Smooth muscle cell (in vitro differentiated cells): Measurements from ENCODE around the gene PDE4B. TPM values are rescaled to one million over a fixed set of nuclear protein-coding genes. Genes with fewer than 3 reads are reported as not detected.

Source experiments
- DNase-seq: peaks from one replicate; lab custom pipeline; 2025; ENCODE audit not compliant: unreplicated experiment; lab: John Stamatoyannopoulos, UW
- H2AFZ ChIP-seq: fragments of 200-600 bp; sonication (generic); 2 replicates; pipeline ENCODE4 v1.6.0; 2016; ENCODE audit warnings: antibody characterized with exemption, low read depth, mild to moderate bottlenecking
- H3F3A ChIP-seq: fragments of 200-600 bp; sonication (generic); 2 replicates; pipeline ENCODE4 v1.6.0; 2017; ENCODE audit warnings: antibody characterized with exemption, low read depth
- H3K27ac ChIP-seq: fragments of 200-600 bp; sonication (generic); 2 replicates; pipeline ENCODE4 v1.5.1; 2016; ENCODE audit warnings: low read depth, mild to moderate bottlenecking
- H3K27me3 ChIP-seq: fragments of 200-600 bp; sonication (generic); 2 replicates; pipeline ENCODE4 v1.6.1; 2016; ENCODE audit warnings: low read depth, mild to moderate bottlenecking
- H3K36me3 ChIP-seq: fragments of 200-600 bp; sonication (generic); 2 replicates; pipeline ENCODE4 v1.5.1; 2016; ENCODE audit warnings: low read depth
- H3K4me1 ChIP-seq: fragments of 200-600 bp; sonication (generic); 2 replicates; pipeline ENCODE4 v1.5.1; 2016; ENCODE audit warnings: low read depth
- H3K4me2 ChIP-seq: fragments of 200-600 bp; sonication (generic); 2 replicates; pipeline ENCODE4 v1.6.0; 2016; ENCODE audit warnings: mild to moderate bottlenecking
- H3K4me3 ChIP-seq: fragments of 200-600 bp; sonication (generic); 2 replicates; pipeline ENCODE4 v1.5.1; 2016; ENCODE audit warnings: mild to moderate bottlenecking
- H3K79me2 ChIP-seq: fragments of 200-600 bp; sonication (generic); 2 replicates; pipeline ENCODE4 v1.6.0; 2016; ENCODE audit warnings: low read depth, mild to moderate bottlenecking
- H3K9ac ChIP-seq: fragments of 200-600 bp; sonication (generic); 2 replicates; pipeline ENCODE4 v1.6.0; 2016; ENCODE audit warnings: low read depth
- H3K9me3 ChIP-seq: fragments of 200-600 bp; sonication (generic); replicated peaks from 2 replicates; pipeline ENCODE4 v1.5.1; 2016; ENCODE audit warnings: low read depth
- H4K20me1 ChIP-seq: fragments of 200-600 bp; sonication (generic); 2 replicates; pipeline ENCODE4 v1.6.0; 2016; ENCODE audit warnings: low read depth
- WGBS: methylation state at CpG from one replicate; pipeline ENCODE4 v1.1.7; 2016; ENCODE audit warnings: low lambda C conversion rate; 5-methylcytosine and 5-hydroxymethylcytosine counted together
- polyA plus RNA-seq: library from polyadenylated mRNA; unstranded; fragments of >200 nt; fragmentation: Nextera tagmentation; extraction: Ambion mirVana; gene quantifications from 2 replicates; pipeline ENCODE4 v1.2.1, GENCODE V29; 2016
- total RNA-seq: library from RNA; depleted of rRNA; stranded (reverse); fragments of >200 nt; gene quantifications from 2 replicates; pipeline ENCODE4 v1.2.3, GENCODE V29; 2014
- TF ChIP-seq, protein P1 (sequence below): fragments of 200-600 bp; sonication (generic); IDR thresholded peaks from 2 replicates; pipeline ENCODE4 v1.5.1; 2017; ENCODE audit warnings: borderline replicate concordance, mild to moderate bottlenecking, antibody characterized with exemption; ENCODE audit not compliant: insufficient read depth, poor library complexity, severe bottlenecking

The PDE4B gene
- total and polyA plus RNA-seq, 2 experiments from 2014 or later: 18.5 to 24.8 TPM

- no peaks in the 10 kb centered on the region for H3K9me3 ChIP-seq
- H3K4me2 ChIP-seq: no peak overlapping the region
- no peak overlapping the region for H3K4me3 ChIP-seq
- H3K79me2 ChIP-seq: no peaks in the 10 kb centered on the region
- TF ChIP-seq, protein P1, sequence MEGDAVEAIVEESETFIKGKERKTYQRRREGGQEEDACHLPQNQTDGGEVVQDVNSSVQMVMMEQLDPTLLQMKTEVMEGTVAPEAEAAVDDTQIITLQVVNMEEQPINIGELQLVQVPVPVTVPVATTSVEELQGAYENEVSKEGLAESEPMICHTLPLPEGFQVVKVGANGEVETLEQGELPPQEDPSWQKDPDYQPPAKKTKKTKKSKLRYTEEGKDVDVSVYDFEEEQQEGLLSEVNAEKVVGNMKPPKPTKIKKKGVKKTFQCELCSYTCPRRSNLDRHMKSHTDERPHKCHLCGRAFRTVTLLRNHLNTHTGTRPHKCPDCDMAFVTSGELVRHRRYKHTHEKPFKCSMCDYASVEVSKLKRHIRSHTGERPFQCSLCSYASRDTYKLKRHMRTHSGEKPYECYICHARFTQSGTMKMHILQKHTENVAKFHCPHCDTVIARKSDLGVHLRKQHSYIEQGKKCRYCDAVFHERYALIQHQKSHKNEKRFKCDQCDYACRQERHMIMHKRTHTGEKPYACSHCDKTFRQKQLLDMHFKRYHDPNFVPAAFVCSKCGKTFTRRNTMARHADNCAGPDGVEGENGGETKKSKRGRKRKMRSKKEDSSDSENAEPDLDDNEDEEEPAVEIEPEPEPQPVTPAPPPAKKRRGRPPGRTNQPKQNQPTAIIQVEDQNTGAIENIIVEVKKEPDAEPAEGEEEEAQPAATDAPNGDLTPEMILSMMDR: no peak
- no peak overlapping the region for H3K27ac ChIP-seq
- no peaks in the 10 kb centered on the region for H4K20me1 ChIP-seq
- no peaks in the 10 kb centered on the region for H3K36me3 ChIP-seq
- DNase-seq: no peak
- no peaks in the 10 kb centered on the region for H3K4me1 ChIP-seq
- no peak overlapping the region for H2AFZ ChIP-seq
- H3F3A ChIP-seq: no peaks in the 10 kb centered on the region
- H3K27me3 ChIP-seq: no peaks in the 10 kb centered on the region
- H3K9ac ChIP-seq: no peak overlapping the region
- WGBS: 60% methylated on average over 2 of the region's 2 CpGs
Observed at GRCh38 chr1:66250478-66250877, 457.8 kb downstream of the PDE4B start.

- H3K4me1 ChIP-seq: no peaks in the 10 kb centered on the region
- TF ChIP-seq, protein P1: no peak
- no peak overlapping the region for H3K4me3 ChIP-seq
- H4K20me1 ChIP-seq: no peaks in the 10 kb centered on the region
- DNase-seq: no peak
- H3F3A ChIP-seq: no peaks in the 10 kb centered on the region
- H3K9ac ChIP-seq: no peak overlapping the region
- H3K36me3 ChIP-seq: no peaks in the 10 kb centered on the region
- H3K27me3 ChIP-seq: no peaks in the 10 kb centered on the region
- H3K9me3 ChIP-seq: no peaks in the 10 kb centered on the region
- H3K79me2 ChIP-seq: no peaks in the 10 kb centered on the region
- H3K4me2 ChIP-seq: no peak overlapping the region
- no peak overlapping the region for H2AFZ ChIP-seq
- 72% methylated on average over 1 of the region's 1 CpG for WGBS
- H3K27ac ChIP-seq: no peak overlapping the region
Observed at GRCh38 chr1:66251546-66251945, 458.9 kb downstream of the PDE4B start.

DNA sequence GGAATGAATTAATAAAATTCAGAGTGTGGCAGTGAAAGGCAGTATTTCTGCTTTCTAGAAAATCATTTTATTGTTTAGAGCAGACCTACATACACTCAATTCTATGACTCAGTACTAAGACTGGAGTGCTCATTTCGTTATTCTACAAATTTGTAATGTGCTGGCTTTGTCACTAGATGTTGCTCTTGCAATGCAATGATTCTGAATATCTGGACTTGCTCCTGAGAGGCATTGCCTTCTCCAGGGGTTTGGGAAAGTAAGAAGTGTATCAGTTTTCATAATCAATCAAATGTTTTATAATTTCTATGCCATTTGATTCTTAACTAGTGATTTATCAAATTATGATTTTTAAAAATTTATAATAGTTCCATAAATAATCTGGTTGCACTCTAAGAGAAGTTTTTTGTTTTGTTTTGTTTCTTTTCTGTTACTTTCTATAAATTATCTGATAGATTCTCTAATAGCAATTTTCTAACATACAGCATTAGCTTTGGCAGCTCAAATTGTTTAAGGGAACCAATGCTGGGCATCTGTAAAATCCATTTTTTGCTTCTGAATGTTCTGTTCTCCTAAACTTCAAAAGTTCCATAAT, 460.7 kb downstream of the PDE4B start:
- Histone ChIP-seq H3K79me2 (no peaks in the 10 kb centered on the region), H3K4me1 (peaks cover 15% of the 10 kb centered on the region), H3K9me3 (no peaks in the 10 kb centered on the region), H3K27ac (no peak overlapping the region), H4K20me1 (no peaks in the 10 kb centered on the region), H3K36me3 (no peaks in the 10 kb centered on the region), H3K9ac (no peak overlapping the region), H3K4me2 (peak overlapping the region; percentile 8), H2AFZ (peak overlapping the region; percentile 37), H3F3A (peaks cover 16% of the 10 kb centered on the region), H3K4me3 (no peak overlapping the region), H3K27me3 (no peaks in the 10 kb centered on the region)
- DNase-seq: no peak
- TF ChIP-seq, protein P1: peak; percentile 81
- WGBS: 0% methylated on average over 1 of the region's 1 CpG

DNA sequence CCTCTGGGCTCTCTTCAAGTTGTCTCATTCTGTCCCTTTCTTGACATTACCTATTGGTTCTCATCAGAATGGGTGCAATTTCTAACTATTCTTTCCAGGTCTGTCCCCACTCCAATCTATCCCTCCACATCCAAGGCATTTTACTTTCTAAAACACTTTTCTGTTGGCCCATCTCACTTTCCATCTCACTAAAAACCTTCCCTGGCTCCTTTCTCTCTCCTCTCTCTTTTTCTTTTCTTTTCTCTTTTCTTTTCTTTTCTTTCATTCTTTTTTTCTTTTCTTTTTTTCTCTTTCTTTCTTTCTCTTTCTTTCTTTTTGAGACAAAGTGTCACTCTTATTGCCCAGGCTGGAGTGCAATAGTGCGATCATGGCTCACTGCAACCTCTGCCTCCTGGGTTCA, 462.1 kb downstream of the PDE4B start:
- H3K36me3 ChIP-seq: no peaks in the 10 kb centered on the region
- 100% methylated on average over 1 of the region's 1 CpG for WGBS
- peaks cover 22% of the 10 kb centered on the region for H3K4me1 ChIP-seq
- H3F3A ChIP-seq: peaks cover 20% of the 10 kb centered on the region
- H3K4me3 ChIP-seq: no peak overlapping the region
- TF ChIP-seq, protein P1: no peak
- H3K9ac ChIP-seq: no peak overlapping the region
- H3K27ac ChIP-seq: no peak overlapping the region
- DNase-seq: no peak
- H3K4me2 ChIP-seq: no peak overlapping the region
- H4K20me1 ChIP-seq: no peaks in the 10 kb centered on the region
- no peak overlapping the region for H2AFZ ChIP-seq
- H3K79me2 ChIP-seq: no peaks in the 10 kb centered on the region
- H3K27me3 ChIP-seq: no peaks in the 10 kb centered on the region
- H3K9me3 ChIP-seq: no peaks in the 10 kb centered on the region
